Gastroesophageal sphincter (tissue), 3 donors: ENCODE results near the gene NBAS.

Experiments
- CTCF ChIP-seq, 4 experiments: fragments of 200-600 bp in 2 of 4; fragments of 450-650 bp in 2 of 4; sonication (generic) in 1 of 4; IDR thresholded peaks; one replicate each; pipeline ENCODE4 v1.5.1; 2017 to 2019; ENCODE audit warnings: antibody characterized with exemption in 4 of 4, mild to moderate bottlenecking in 2 of 4, moderate library complexity in 2 of 4
- EP300 ChIP-seq: sonication (generic); formaldehyde crosslinking; IDR thresholded peaks from one replicate; pipeline ENCODE4 v1.6.1; 2017; ENCODE audit warnings: antibody characterized with exemption, mild to moderate bottlenecking
- POLR2A ChIP-seq, 2 donors: fragments of 450-650 bp; IDR thresholded peaks; one replicate each; pipeline ENCODE4 v1.6.1; 2017; ENCODE audit warnings: antibody characterized with exemption in 2 of 2, mild to moderate bottlenecking in 2 of 2, moderate library complexity in 1 of 2
- POLR2AphosphoS5 ChIP-seq: sonication (generic); formaldehyde crosslinking; IDR thresholded peaks from one replicate; pipeline ENCODE4 v1.6.1; 2017; ENCODE audit warnings: antibody characterized with exemption

GRCh38 chr2:15602393-15602792 lies 41.3 kb upstream of the NBAS start:
- TF ChIP-seq CTCF (IDR thresholded peaks at IDR 0.05) (no peak), POLR2AphosphoS5 (no peak), POLR2A (IDR thresholded peaks at IDR 0.05) (no peak), EP300 (no peak)
